Measurements from ENCODE around the gene LMTK3. TPM values are rescaled to one million over a fixed set of nuclear protein-coding genes. Genes with fewer than 3 reads are reported as not detected.
"Not testable (repeated sequence)": the region's sequence is repeated elsewhere in the genome, so short reads cannot be mapped to it uniquely, and the experiment has no call there.

The LMTK3 gene
- total and polyA plus RNA-seq, 8 donors, result 0.45 to 23.5 (median 1.4) TPM; not detected in 1

- Histone ChIP-seq H3K4me3 (no peak overlapping the region), H3K36me3 (no peaks in the 10 kb centered on the region), H3K27ac (peak overlapping the region; percentile 30 to 80 (median 51)), H3K27me3 (peaks cover 0 to 22% (median 4%) of the 10 kb centered on the region in 3 donors), H3K4me1 (peaks cover 25 to 64% (median 48%) of the 10 kb centered on the region in 4 donors), H3K9me3 (no peaks in the 10 kb centered on the region)
- peak; percentile 79 to 88 for DNase-seq
- WGBS, 5 donors, result 24 to 59% (median 26%) methylated on average over 6 to 8 of the region's 8 CpGs
- intact Hi-C loops (cut with DNase I; ENCODE audit: low total_unique reads), result loop anchor here (5.0 kb wide), 1 partner anchor 99 kb away; no protein-coding TSS in a partner anchor
- TF ChIP-seq CTCF (IDR thresholded peaks at IDR 0.05) (no peak), EP300 (IDR thresholded peaks at IDR 0.05) (no peak), POLR2A (IDR thresholded peaks at IDR 0.05) (no peak), POLR2AphosphoS5 (IDR thresholded peaks at IDR 0.05) (peak in 1 of 3 donors; percentile 79)
Observed at GRCh38 chr19:48487948-48488347, 23.7 kb downstream of the LMTK3 start.

GRCh38 chr19:48487544-48487943 is 24.1 kb downstream of the LMTK3 start:
- peak in 1 of 2 donors; percentile 50 for DNase-seq
- no peak overlapping the region for H3K4me3 ChIP-seq
- H3K4me1 ChIP-seq, result peaks cover 25 to 63% (median 46%) of the 10 kb centered on the region in 4 donors
- H3K36me3 ChIP-seq, result no peaks in the 10 kb centered on the region
- no peaks in the 10 kb centered on the region for H3K9me3 ChIP-seq
- 50 to 68% (median 60%) methylated on average over 6 of the region's 6 CpGs for WGBS, 5 donors
- no peak for TF ChIP-seq POLR2A (IDR thresholded peaks at IDR 0.05)
- peak overlapping the region in 4 of 5 donors; percentile 30 to 80 (median 46) for H3K27ac ChIP-seq
- peaks cover 0 to 21% (median 4%) of the 10 kb centered on the region in 3 donors for H3K27me3 ChIP-seq
- intact Hi-C loops (cut with DNase I; ENCODE audit: low total_unique reads), result loop anchor here (5.0 kb wide), 1 partner anchor 100 kb away; no protein-coding TSS in a partner anchor

GRCh38 chr19:48486706-48487105 is 24.9 kb downstream of the LMTK3 start:
- WGBS, 5 donors, result 71 to 78% (median 72%) methylated on average over 10 of the region's 10 CpGs
- H3K9me3 ChIP-seq, DNase-seq, H3K36me3 ChIP-seq, H3K4me3 ChIP-seq: not testable (repeated sequence)
- peaks cover 0 to 15% (median 4%) of the 10 kb centered on the region in 3 donors for H3K27me3 ChIP-seq
- intact Hi-C loops (cut with DNase I; ENCODE audit: low total_unique reads), result loop anchor here (5.0 kb wide), 1 partner anchor 101 kb away; no protein-coding TSS in a partner anchor
- H3K4me1 ChIP-seq, result peaks cover 25 to 63% (median 41%) of the 10 kb centered on the region in 4 donors
- peak overlapping the region in 1 of 5 donors; percentile 80 for H3K27ac ChIP-seq

- no peak overlapping the region for H3K27ac ChIP-seq
- H3K4me3 ChIP-seq, result no peak overlapping the region
- peaks cover 21 to 63% (median 38%) of the 10 kb centered on the region in 4 donors for H3K4me1 ChIP-seq
- WGBS, 5 donors, result 80 to 88% (median 83%) methylated on average over 31 to 37 of the region's 37 CpGs
- TF ChIP-seq POLR2AphosphoS5 (IDR thresholded peaks at IDR 0.05), result no peak
- TF ChIP-seq CTCF (IDR thresholded peaks at IDR 0.05), result no peak
- TF ChIP-seq POLR2A (IDR thresholded peaks at IDR 0.05), result no peak
- TF ChIP-seq EP300 (IDR thresholded peaks at IDR 0.05), result no peak
- H3K27me3 ChIP-seq, result peaks cover 0 to 3% (median 0%) of the 10 kb centered on the region in 3 donors
- DNase-seq, result no peak
- no peaks in the 10 kb centered on the region for H3K36me3 ChIP-seq
- intact Hi-C loops (cut with DNase I; ENCODE audit: low total_unique reads), result loop anchor here (5.0 kb wide), 1 partner anchor 102 kb away; no protein-coding TSS in a partner anchor
- no peaks in the 10 kb centered on the region for H3K9me3 ChIP-seq
Observed at GRCh38 chr19:48484931-48485612, 26.6 kb downstream of the LMTK3 start.

- H3K4me3 ChIP-seq, result no peak overlapping the region
- peaks cover under 1 to 3% (median 2%) of the 10 kb centered on the region in 4 donors for H3K36me3 ChIP-seq
- H3K9me3 ChIP-seq, result no peaks in the 10 kb centered on the region
- H3K27ac ChIP-seq, result no peak overlapping the region
- TF ChIP-seq POLR2AphosphoS5 (IDR thresholded peaks at IDR 0.05) (no peak), POLR2A (IDR thresholded peaks at IDR 0.05) (no peak), CTCF (IDR thresholded peaks at IDR 0.05) (no peak), EP300 (IDR thresholded peaks at IDR 0.05) (no peak)
- H3K4me1 ChIP-seq, result peaks cover 24 to 61% (median 34%) of the 10 kb centered on the region in 4 donors
- no peak for DNase-seq
- no peaks in the 10 kb centered on the region for H3K27me3 ChIP-seq
- 80 to 90% (median 85%) methylated on average over 15 to 16 of the region's 16 CpGs for WGBS, 5 donors
- intact Hi-C loops (cut with DNase I; ENCODE audit: low total_unique reads), result no loop called here
Observed at GRCh38 chr19:48484247-48484893, 27.3 kb downstream of the LMTK3 start.
